Iris pigment epithelial cell (primary cell): ENCODE data around the gene ODAD3.
A peak's percentile ranks its signal among the peaks of the same experiment; 100 is the strongest.
"Not testable (repeated sequence)": the region's sequence is repeated elsewhere in the genome, so short reads cannot be mapped to it uniquely, and the experiment has no call there.

Experiments used
- DNase-seq: peaks from one replicate; pipeline ENCODE4 v3.0.0-alpha.2; 2011; ENCODE audit warnings: low read depth

ODAD3 gene

DNA sequence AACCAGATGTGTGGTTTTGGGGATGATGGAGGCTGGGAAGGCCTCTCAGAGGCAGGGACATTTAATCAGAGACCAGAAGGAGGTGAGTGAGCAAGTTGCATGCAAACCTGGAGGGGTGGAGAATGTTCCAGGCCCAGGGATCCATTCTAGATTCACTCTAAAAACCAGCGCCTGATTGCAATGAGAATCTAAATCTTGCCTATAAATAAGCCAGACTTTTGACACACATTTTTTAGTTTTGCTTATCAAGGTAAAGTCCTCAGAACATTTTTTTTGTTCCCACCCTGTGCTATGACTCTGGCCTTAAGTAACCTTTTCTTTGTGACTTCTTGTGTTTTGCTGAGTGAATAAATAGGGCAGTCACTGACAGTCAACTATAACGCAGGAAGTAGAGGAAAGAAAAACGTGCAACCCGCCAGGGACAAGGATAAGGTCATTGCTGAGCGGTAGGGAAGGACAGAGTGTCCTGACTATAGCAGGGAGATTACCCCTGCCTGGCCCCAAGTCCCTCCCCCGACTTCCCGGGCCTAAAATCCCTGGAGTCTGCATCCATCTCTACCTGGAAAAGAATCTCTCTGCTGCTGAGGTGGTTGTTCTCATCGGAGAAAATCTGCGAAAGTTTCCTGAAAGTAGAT, 30.2 kb downstream of the ODAD3 start:
- no peak for DNase-seq

DNA sequence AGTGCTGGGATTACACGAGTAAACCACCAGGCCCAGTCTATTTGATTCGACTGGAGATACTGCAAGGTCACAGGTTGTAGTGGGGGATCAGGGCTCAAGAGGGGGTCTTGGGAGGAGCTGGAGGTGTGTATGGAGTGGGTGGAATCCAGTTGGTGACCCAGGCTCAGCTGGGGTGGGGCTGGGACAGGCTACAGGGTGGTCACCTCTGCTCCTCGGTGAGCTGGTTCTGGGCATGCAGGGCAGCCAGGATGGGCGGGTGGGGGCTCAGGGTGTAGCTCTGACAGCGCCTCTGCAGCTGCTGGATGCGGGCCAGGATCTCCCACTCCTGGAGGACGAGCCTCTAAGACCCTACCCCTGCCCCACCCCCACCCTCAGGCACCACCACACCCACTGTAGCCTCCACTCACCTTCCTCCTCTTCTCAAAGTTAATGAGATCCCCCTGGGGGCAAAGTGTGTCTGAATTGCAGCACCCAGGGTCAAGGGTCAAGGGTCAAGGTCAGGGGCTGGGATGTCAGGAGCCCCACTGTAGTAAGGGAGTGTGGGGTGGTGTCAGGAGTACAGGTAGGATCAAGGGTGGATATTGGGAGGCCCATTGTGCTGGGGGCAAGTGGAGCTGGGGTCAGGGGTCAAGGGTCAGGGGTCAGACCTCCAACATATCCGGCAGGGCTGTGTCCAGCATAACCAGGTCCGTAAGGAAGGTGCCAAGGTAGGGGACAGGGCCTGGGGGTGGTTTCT, 32.9 kb downstream of the ODAD3 start:
- DNase-seq = no peak

DNA sequence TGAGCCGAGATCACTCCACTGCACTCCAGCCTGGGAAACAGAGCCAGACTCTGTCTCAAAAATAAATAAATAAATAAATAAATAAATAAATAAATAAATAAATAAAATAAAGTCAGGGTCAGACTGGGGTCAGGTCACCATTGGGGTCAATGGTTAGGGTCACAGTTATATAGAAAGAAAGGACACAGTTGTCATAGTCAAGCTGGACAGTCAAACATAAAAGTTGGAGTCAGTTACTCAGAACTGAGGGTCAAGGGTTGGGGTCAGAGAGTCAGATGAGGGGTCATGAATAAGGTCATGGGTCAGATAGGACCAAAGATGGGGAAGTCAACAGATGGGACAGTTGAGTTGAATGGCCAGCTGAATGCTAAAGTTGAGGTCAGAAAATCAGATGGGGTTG, 34.1 kb downstream of the ODAD3 start:
- DNase-seq = no peak

DNA sequence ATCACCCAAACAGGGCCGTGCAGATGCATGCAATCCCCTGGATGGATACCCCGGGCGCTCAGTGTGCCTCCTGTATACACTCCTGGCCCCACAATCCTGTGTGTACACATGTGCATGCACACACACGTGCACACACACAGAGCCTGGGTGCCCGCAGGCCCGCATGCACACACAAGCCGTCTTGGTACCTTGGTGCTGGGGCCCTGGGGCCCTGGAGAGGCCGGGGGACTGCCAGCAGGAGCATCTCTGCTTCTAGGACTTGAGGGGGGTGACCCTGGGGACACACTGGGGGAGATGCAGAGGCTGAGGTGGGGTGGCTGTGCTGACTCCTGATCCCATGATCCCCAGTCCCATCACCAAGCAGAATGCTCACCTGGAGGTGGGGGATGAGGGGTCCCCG, 35.3 kb downstream of the ODAD3 start:
- no peak for DNase-seq

DNA sequence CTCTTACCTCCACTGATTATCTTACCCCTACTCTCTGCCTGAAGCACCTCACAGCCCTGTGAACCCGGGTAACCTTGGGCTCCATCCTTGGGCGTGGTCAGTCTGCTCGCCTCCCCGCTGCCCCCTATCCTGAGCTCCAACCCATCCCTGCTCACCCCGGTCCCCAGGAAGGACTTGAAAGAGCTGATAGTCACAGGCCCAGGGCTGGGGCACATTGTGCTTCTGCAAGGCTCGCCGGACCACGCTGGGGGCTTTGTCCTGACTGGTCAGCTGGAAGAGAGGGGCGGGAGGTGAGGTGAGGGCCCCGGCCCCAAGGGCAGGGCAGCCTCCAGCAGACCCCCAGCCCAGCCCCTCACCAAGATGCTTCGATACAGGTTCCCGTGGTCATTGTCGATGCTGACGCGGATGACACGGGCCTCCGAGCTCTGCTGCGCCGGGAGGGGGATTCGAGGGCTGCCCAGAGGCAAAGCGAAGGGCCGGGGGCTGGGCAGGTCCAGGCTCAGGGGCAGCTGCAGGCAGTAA, 37.8 kb downstream of the ODAD3 start:
- no peak for DNase-seq

DNA sequence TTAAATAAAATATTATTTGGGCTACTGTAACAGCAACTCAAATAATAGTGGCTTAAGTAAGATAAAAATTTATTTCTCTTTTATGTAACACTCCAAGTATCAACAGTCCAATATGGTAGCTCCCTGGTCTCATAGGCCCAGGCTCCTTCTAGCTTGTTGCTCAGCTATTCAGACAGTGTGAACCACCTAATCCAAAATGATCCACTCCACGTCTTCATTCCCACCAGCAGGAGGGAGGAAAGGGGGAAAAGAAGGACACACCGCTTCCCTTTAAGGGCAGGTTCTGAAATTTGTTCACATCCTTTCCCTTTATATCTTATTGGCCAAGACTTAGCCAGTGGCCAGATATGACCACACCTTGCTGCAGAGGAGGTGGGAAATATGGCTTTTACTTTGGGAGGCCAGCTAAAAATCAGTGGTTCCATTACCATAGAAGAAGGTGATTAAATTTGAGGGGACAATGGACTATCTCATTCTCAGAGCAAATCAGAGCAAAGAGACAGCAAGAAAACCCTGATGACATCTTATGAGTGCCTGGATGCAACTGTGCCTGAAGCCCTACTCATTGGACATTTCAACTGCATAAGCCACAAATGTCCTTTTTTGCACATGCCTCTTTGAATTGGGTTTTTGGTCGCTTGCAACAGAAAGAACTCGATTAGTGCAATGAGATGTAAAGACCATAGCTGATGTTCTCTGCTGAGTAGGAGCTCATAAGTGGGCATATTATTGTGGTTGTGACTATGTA, 43.8 kb downstream of the ODAD3 start:
- DNase-seq = no peak

DNA sequence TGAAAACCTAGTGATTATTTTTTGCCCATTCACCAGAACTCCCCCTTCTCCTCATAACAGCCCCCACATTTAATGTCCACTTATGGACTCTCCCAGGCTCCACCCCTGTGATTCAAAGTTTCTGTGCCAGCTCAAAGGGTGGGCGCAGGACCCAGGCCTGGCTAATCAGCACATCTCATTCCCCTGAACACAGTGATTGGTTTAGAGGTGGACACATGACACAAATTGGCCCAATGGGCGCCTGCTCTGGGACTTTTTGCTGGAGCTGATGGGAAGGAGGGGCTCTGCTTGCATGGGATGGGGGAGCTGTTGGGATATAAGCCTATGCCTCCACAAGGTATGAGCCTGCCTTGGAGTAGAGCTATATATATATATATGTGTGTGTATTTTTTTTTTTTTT, 44.6 kb downstream of the ODAD3 start:
- no peak for DNase-seq

DNA sequence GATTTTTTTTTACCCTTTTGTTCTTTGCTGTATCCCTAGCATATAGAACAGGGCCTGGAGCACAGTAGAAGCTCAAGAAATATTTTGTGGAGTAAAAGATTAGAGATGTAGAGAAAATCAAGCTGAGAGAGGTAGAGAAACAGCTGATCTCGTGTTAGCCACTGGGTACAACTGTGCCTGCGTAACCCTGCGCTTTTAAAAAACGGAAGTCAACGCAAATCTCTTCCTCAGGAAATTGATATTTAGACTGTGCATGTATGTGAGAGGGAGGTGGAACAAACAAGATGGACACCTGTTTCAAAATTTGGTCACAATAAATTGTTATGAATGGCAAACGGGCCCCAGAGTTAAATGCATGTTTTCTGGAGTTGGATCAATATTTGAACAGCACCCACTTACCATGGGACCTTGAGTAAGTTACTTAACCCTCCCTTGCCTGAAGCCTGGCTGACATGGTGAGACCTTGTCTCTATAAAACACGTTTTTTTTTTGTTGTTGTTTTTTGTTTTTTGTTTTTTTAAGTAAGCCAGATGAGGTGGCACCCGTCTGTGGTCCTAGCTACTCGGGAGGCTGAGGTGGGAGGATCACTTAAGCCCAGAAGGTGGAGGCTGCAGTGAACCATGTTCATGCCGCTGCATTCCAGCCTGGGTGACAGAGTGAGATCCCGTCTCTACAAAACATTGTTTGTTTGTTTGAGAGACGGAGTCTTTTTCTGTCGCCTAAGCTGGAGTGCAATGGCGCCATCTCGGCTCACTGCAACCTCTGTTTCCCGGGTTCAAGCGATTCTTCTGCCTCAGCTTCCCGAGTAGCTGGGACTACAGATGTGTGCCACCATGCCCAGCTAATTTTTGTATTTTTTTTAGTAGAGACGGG, 47.5 kb downstream of the ODAD3 start:
- DNase-seq = no peak

DNA sequence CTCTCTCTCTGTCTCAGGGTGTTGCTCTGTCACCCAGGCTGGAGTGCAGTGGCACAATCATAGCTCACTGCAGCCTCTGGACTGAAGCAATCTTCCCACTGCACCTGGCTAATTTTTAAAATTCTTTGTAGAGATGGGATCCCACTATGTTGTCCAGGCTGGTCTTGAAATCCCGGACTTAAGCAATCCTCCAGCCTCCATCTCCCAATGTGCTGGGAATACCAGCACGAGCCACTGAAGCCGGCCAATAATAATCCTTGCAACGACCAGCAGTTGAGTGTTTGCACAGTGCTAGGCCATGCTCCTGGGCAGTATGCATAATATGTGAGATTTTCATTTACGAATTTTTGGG, 50.2 kb downstream of the ODAD3 start:
- no peak for DNase-seq

DNA sequence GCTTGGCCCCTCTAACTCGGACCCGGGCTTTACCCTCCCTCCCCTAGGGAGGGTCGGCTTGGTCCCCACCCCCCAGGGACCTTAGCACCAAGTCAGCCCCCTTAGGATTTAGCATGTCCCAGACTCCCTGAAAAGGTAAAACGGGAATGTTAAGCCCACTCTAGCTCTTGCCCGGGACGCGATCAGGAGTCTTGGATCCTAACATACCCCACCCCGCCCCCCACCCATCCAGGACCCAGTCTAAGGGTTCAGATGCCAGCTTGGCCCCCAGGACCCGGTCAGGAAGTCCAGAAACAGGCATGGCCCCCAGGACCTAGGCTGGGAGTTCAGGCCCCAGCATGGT, 51.2 kb downstream of the ODAD3 start:
- DNase-seq = no peak

DNA sequence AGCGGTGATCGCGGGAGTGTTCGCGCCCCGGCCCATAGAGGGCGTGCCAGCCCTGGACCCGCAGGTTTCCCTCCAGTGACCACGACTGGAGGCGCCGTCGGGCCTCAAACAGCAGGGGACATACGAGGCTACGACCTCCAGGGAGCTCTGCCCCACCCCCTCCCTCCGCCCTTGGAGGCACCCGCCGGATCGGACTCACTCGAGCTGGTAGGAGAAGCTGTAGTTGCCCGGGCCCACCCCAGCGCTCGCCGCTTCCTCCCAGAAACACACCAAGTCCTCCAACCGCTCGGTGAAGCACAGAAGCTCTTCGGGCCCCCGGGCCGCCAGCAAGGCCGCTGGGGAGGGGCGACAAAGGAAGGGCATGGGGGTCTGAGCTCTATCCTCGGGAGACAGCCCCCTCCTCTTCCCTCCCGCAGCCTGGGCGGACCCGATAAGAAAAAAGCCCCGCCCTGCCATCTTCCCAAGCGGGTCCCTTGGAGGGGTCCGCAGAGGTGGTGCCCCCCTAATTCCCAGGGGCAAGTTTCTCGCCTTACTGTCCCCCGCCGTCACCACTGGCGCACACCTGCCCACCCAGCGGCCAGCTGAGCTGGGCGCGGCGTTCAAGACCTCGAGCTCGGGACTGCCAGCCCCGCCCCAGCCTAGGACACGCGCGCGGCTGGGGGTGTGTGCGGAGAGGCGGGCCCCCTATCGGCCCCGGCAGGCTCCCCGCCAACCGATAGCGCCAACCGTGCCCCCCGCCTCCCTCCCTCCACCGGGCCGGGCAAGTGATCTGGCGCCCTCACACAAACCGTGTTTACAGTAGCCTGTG, 51.8 kb downstream of the ODAD3 start:
- DNase-seq = peak; percentile 10

DNA sequence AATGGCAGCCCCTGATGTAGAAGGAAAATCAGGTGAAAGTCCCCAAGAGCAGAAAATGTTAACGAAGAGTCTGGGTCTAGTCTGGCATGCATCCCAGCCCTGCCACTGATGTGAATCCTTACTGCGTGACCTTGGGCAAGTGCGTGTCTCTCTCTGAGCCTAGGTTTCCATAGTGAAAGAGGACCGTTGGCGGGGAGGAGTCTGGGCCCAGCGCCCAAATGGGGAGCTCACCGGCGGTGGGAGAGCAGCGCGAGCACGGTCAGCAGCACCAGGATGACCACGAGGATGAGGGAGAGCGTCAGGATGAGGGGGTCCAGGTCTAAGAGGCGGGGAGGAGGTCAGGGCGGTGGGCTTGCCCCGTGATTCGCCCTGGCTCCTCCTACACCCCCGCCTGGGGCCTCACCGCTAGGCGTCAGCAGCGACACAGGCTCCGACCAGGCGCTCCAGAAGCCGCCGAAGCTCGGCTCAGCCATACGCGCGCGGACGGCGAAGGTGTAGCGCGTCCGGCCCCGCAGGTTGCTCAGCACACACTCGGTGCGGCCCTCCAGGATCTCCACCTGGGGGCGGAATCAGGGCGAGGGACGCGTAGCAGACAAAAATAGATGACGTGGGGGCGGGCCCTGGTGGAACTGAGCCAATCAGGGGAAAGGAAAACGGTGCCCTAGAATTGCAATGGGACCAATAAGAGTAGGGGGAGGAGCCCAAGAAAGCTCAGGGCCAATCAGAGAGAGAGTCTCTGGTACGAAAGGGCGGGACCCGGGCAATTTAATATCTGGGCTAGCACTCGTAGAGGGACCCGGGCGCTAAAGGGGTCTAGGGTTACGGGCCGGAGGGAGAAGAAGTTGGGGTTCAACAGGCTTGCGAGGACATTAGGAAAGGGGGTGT, 54.0 kb downstream of the ODAD3 start:
- peak; percentile 95 for DNase-seq

DNA sequence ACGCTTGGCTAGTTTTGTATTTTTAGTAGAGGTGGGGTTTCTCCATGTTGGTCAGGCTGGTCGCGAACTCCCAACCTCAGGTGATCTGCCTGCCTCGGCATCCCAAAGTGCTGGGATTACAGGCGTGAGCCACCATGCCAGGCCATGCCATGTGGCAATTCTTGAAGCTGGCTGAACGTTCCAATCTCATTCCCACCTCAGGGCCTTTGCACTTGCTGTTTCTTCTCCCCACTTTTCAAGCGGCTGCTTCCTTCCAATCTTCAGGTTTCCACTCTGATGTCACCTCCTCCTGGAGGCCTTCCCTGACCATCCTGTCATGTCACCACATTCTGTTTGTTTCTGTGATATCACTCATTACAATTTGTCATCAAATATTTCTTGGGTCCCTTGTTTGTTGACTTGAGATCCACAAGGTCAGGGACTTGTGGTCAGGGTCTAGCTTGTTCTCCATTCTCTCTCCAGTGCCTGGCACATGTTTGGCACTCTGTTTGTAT, 55.0 kb downstream of the ODAD3 start:
- no peak for DNase-seq

DNA sequence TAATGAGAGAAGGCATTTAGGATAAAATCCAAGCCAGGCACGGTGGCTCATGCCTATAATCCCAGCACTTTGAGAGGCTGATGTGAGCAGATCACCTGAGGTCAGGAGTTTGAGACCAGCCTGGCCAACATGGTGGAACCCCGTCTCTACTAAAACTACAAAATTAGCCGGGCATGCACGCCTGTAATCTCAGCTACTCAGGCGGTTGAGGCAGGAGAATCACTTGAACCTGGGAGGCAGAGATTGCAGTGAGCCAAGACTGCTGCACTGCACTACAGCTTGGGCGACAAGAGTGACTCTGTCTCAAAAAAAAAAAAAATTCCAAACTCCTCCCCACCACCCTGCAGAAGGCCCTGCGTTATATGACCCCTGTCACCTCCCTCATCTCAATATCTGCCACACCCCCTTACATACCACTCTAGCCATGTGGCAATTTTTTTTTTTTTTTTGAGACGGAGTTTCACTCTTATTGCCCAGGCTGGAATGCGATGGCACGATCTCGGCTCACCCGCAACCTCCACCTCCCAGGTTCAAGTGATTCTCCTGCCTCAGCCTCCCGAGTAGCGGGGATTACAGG, 55.6 kb downstream of the ODAD3 start:
- DNase-seq = not testable (repeated sequence)

DNA sequence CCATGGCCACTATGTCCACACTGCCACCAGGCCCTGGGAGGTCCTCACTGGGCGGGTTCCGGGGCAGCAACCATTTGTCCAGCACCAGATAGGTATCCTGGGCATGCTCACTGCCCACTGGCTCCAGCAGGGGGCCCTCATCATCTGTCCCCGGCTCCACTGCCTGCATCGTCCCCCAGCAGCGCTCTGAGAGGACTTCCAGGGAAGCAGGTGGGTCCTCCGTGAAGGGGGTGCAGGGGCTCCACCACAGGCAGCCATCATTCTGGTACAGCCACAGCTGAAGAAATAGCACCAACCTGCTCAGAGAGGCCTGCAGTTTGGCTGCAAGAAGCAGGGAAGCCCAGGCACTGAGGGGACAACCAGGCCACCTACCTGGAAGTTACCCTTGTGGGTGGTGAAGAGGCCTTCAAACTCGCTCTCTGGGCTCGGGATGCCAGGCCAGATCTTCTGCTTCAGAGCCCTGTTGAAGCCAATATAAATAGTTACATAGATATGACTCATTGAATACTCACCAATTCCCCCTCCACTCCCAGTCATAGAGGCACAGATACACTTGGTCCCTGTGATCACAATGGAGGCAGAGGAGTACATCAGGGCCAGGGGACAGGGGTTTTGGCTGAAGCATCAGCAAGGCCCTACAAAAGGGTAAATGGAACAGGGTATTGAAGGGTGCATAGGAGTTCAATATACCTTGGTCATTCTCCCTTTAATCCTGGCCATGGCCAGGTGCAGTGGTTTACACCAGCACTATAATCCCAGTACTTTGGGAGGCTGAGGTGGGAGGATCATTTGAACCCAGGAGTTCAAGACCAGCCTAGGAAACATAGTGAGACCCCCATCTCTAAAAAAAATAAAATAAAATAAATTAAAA, 56.4 kb downstream of the ODAD3 start:
- peak; percentile 75 for DNase-seq

DNA sequence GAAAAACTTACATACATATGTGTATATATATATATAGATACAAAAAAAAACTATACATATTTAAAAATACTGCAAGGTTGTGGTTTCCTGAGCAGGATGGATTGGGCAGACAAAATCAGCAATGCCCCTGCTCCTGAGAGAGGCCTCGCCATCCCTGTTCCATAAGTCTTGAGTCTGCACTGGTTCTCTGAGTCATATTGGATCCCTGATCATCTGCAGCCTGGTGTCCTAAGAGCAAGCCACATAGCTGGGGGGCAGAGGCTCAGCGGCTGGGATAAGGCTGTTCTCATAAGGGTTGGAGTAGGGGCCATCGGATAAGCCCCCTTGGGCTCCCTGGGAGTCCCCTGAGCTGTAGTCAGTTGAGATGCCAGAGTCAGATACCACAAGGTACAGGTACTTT, 57.2 kb downstream of the ODAD3 start:
- peak; percentile 38 for DNase-seq

DNA sequence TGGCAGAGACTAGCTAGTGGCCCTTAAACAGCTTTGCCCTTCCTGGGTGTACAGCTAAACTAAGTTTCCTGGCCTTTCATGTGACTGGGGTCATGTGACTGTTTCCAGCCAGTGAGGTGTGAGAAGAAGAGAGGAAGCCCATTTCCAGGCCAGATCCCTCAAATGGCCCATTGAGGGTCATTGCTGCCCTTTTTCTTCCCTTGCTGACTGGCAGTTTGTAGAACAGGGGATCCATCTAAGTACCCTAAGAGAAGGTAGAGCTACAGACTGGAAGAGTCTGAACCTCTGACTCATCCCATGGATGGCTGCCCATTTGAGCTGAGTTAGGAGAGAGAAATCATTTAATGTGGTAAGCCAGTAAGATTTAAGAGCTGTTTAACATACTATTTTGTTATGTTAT, 57.7 kb downstream of the ODAD3 start:
- peak; percentile 90 for DNase-seq

DNA sequence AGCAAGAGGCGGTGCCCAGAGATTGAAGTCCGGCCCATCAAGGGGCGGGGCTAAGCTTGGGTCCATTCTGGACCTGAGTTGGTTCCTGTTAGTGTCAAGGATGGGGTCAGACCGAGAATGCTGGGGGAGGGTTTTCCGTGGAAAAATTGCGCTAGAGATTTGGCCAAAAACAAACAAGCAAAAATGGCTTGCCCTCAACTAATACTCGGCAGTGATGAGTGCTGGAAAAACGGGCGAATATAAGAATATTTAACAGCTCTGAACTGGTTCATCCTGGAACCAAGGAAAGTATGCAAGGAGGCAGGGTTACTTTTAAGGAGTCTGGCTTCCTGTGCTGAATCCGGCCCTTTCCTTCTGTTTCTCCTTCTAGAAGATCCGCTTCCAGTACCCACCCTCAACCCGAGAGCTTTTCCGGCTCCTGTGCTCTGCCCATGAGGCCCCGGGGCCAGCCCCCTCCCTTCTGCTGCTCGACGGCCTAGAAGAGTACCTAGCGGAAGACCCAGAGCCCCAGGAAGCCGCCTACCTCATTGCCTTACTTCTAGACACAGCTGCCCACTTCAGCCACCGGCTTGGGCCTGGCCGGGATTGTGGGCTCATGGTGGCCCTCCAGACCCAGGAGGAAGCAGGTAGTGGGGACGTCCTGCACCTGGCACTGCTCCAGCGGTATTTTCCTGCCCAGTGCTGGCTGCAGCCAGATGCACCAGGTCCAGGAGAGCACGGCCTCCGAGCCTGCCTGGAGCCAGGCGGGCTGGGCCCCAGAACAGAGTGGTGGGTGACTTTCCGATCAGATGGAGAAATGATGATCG, 59.6 kb downstream of the ODAD3 start:
- DNase-seq = no peak
